ENCODE results near the gene ADCYAP1.

ADCYAP1 gene

DNA sequence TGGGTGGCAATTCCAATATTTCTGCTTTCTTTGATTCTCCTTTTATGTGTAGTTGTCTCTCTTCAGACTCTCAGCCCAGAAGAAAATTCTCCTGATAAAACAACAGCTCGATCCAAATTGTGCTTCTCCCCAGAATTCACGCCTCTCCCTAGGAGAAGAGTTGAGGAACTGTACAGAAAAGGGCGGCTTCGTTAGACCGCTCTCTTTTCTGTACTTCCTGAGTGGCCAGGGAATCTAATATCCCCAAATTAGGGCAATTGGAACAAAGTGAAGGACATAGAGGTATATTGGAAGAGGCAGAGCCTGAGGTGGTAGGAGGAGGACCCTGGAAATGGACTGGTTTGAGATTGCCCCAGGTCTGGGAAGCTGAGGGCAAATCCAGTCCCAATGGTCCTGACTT is 5.6 kb downstream of the ADCYAP1 start:
- no peak for DNase-seq

DNA sequence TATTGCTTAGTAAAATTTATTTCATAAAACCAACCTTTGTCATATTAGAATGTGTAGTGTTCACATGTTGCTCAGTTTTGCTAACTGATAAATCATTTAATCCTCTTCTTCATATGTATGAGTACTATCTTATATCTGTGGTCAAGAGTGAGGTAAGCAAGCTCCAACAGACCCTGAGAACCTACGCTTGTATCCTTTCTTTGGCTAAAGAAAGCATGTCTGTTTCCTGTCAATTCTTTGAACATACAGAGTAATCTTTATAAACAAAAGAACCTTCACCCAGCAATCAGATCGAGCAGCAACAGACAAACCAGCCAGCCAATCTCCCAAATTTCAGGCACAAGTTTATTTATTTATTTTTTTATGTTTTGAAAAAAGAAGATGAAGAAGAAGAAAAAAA is 6.4 kb downstream of the ADCYAP1 start:
- DNase-seq: peak; percentile 41

GRCh38 chr18:911486-911885 is 6.8 kb downstream of the ADCYAP1 start:
- no peak for DNase-seq

GRCh38 chr18:916562-916961 is 11.9 kb downstream of the ADCYAP1 start:
- no peak for DNase-seq

DNA sequence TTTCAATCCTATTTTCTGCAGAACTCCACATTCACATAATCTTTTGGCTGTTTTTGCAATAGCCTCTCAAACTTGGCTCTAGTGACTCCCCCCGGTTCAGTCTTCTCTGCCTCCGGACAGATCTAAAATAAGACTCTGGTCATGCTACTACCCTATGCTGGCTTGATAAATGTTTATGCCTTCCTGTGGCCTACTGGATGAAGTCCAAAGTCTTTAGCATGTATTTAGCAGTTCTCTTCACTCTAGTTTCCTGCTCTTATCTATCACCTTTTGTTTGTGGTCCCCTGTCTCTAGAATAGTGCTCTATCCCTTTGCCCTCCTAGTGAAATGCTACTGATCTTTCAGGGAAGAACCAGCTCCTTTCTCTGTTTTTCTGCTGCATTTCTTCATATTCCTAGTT is 14.4 kb downstream of the ADCYAP1 start:
- DNase-seq: no peak

DNA sequence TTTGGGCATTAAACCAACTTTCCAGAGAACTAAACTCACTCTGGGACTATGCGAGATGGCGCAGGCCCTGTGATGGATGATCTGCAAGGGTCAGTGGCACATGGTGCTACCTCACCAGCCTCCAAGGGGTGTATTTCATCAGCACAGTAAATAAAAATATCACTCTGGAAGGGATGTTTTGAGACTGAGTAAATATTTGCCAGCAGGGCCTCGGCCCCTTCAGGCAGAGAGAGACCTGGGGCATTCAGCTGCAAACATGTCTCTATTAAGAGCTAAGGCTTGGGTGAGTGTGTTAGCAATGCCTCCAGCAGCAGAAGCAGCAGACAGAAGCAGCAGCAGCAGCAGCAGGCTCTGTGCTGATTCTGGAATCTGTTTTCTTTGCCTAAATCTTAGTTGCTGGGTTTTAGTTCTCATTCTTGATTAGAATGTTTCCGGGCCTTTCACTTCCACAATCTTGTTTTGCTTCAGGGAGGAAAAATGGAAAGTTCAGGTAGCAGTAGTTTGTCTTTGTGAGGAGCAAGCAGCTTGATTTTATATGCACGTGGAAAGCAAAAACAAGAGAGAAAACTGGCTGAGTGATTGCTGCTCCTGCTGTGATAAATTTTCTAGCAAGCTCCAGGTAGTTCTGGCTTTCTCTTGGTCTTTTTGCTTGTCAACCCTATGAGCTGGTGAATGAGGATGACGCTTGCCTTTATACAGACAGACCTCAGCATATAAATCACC is 18.6 kb downstream of the ADCYAP1 start:
- no peak for DNase-seq

GRCh38 chr18:924987-925386 is 20.3 kb downstream of the ADCYAP1 start:
- DNase-seq: no peak

DNA sequence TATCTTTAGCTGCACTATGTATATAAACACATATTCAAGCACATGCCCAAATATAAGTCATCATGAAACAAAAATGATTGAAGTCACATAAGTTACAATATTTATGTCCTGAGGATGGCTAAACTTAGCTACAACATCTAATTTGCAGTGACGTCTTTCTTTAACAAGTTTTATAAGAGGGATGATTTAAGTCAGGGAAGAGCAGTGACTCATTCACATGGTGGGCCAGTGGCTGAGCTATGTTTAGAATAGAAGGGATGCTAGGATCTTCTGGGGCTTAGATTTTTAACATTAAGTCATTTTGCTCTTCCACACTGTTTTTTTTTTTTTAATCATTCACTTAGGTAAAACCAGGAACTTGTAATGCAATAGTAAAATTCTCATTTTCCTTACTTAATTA is 22.3 kb downstream of the ADCYAP1 start:
- DNase-seq: no peak

- DNase-seq: no peak
Observed at GRCh38 chr18:933082-933481, 28.4 kb downstream of the ADCYAP1 start.

DNA sequence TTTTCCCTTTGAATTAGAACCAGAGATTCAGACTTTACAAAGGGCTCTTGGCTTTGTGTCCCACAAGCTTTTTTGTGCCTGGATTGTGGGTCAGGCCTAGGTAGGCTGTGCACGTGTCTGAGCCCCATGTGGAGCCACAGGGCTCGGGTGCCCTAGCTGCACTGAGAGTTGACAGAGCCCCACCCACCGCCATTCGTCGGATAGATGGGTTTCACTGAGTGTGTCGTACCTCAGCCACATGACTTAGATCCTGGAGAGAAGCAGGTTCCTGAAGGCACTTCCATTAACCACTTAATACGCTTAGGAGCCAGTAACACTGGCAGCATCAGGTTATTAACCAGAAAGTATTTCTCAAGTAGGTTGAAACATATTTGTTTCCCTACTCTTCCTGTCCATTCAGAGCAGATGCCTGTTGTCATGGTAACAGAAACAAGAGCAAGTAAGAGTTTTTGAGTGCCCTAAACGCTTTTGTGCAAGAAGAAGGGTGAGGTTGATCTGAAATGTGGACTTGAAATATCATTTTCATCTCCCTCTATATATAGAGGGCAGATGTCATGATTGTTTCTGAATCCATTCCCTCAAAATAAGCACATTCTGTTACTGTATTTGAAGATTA is 30.0 kb downstream of the ADCYAP1 start:
- DNase-seq: no peak

GRCh38 chr18:936941-937340 is 32.3 kb downstream of the ADCYAP1 start:
- DNase-seq: no peak

DNA sequence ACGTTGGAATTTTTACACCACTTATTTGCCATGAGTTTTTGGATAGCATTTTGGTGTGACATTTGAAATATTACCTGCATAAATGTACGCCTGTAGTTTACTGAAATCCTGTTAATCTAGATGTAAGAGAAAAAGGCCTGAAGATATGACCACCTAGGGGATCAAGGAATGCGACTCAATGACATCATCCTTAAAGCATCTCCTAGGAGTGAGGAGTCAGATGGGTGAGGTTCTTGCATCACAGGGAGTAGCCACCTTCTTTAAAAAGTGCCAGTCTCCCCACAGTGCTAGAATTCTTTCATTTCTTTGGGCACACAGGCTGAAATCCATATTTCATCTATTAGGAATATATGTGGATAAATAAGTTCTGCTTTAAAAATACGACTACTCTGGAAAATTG is 34.5 kb downstream of the ADCYAP1 start:
- no peak for DNase-seq

GRCh38 chr18:939958-940357 is 35.3 kb downstream of the ADCYAP1 start:
- no peak for DNase-seq

- no peak for DNase-seq
Observed at GRCh38 chr18:941331-941730, 36.7 kb downstream of the ADCYAP1 start.

DNA sequence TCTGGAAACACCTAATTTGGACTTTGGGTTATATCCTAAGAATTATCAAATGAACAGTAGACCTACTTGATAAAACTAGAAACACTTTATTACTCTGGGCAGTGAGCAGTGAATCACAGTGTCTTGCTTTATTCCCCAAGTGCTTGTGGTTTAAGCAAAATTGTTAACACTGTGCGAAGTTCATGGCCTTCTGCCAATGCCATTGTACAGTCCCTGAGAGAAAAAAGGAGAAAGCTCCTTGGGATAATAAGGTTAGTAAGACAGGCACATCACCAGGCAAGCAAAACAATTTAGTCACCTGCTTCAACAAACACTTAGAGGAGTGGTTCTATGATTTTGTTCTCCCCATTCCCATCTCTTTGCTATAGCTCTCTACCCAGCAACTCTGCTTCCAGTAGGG is 39.8 kb downstream of the ADCYAP1 start:
- DNase-seq: no peak

GRCh38 chr18:949724-950631 is 45.3 kb downstream of the ADCYAP1 start:
- peak; percentile 13 for DNase-seq

DNA sequence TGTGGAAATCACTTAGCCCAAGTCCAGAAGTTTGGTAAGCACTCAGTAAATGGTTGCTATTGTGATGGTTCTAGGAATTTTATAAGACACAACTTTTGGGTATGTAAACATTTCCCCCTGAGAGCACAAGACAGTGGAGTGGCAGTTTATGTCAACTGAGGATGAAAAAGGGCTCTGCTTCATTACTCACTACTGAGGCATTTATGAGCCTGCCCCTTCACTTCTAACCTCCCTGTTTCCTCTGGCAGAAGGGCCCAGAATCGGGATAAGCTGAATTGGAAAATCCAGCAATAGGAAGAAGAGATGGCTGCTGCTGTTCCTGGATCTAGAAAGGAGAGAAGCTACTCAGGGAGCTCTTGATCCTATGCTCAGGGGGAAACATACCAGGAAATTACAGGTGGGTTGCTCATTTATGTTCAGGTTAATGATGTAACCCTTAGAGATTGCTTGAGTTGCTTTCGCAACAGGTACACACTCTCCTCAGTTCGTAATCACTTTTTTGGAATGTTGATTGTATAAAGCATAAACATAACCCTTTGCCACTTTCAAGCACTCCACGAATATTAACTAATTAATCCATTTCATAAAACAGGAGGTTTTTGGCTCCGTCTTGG is 46.3 kb downstream of the ADCYAP1 start:
- DNase-seq: no peak

DNA sequence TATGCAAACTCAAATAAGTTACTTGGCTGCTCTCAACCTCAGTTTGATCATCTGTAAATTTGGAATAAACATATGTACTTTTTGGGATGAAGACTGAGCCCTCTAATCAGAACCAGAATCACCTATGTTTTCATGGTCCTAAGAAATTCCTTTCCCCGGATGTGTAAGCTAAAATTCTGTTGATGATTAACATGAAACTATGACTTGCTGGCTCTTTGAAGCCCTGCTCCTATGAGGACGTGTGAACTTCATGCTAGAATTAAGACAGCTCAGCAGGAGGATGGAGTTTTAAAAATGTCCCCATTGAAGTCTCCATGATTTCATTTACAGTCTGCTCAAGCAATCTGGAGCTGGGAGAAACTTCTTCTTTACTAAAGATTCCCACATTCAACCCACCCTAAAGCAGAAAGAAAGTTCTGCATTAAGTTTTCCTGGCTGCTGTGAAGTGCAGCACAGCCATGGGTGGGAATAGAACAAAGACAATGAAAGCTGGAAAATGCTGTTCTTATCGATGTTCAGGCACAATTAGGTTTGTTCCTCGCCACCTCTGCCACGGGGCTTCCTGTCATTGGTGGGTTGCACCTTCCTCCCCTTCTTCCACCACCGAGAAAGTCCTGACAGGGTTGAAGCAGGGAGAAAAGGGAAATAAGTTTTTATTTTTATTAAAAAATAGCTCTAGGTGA is 50.9 kb downstream of the ADCYAP1 start:
- DNase-seq: no peak

DNA sequence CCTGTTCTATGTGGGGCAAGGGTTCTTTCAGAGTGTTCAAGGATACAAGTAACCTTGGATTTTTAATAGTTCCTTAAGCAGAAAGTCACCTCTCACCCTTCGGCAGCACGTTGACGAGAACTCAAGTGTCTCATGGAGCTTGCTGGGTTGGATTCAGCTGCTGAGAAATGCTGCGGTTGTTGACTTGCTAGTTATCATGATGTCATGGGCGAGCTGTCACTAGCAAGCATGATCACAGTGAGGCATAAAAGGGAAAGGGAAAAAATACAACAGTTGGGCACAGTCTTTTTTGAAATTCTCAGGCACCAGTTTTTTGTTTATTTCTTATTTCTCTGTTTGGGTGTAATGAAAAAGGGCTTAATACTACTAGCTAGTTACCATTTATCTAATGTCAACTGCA is 53.2 kb downstream of the ADCYAP1 start:
- no peak for DNase-seq

DNA sequence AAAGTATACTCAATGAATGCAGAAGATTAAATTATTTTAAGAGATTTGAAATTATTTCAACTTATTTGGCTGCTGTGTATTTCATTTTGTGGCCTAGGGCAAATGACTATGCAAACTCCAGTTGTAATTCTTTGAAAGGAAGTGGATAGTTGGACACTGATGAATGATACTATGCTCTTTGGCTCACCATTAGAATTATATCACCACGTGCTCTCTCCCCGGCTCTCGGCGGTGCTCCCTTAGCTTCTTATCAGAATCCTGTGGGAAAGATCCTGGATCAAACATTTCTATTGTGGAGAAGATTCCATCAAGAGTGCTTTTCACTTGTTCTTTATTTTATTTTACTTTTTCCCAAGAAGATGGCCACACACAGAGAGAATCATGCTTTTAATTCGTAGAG is 55.2 kb downstream of the ADCYAP1 start:
- DNase-seq: no peak
